Peyer's patch (tissue), 4 donors: ENCODE measurements around the gene WAS. TPM values are rescaled to one million over a fixed set of nuclear protein-coding genes. Genes with fewer than 3 reads are reported as not detected.
"Not testable (repeated sequence)": the region's sequence is repeated elsewhere in the genome, so short reads cannot be mapped to it uniquely, and the experiment has no call there.

Source experiments
- DNase-seq, 3 donors: peaks; one replicate each; pipeline ENCODE4 v3.0.0-alpha.2; 2017 to 2019
- H3K27ac ChIP-seq, 4 donors: fragments of 200-600 bp; sonication (generic); one replicate each; pipeline ENCODE4 v1.5.1; 2016 to 2019
- H3K27me3 ChIP-seq, 2 donors: fragments of 200-600 bp; sonication (generic); one replicate each; pipeline ENCODE4 v1.5.1; 2019
- H3K36me3 ChIP-seq, 3 donors: fragments of 200-600 bp; sonication (generic); one replicate each; pipeline ENCODE4 v1.5.1; 2016 to 2019
- H3K4me1 ChIP-seq, 4 donors: fragments of 200-600 bp; sonication (generic); one replicate each; pipeline ENCODE4 v1.5.1; 2016 to 2019
- H3K4me3 ChIP-seq, 4 donors: fragments of 200-600 bp; sonication (generic); 1 replicate in 3 of 4; 2 replicates in 1 of 4; pipeline ENCODE4 v1.5.1; 2016 to 2019; ENCODE audit warnings: mild to moderate bottlenecking in 1 of 4
- H3K9me3 ChIP-seq, 4 donors: fragments of 200-600 bp; sonication (generic); one replicate each; pipeline ENCODE4 v1.5.1; 2016 to 2019; ENCODE audit warnings: mild to moderate bottlenecking in 1 of 4
- CTCF ChIP-seq, 6 experiments: fragments of 450-650 bp in 4 of 6; fragments of 200-600 bp in 2 of 6; sonication (generic) in 1 of 6; IDR thresholded peaks; one replicate each; pipeline ENCODE4 v1.5.1; 2017 to 2019; ENCODE audit warnings: antibody characterized with exemption in 6 of 6, mild to moderate bottlenecking in 3 of 6, moderate library complexity in 1 of 6
- POLR2A ChIP-seq, 2 donors: fragments of 450-650 bp; IDR thresholded peaks; one replicate each; pipeline ENCODE4 v1.5.1; 2017; ENCODE audit warnings: antibody characterized with exemption in 2 of 2, mild to moderate bottlenecking in 2 of 2, moderate library complexity in 2 of 2
- total RNA-seq, 4 donors: library from RNA; depleted of rRNA; stranded (reverse); fragments of >200 nt; gene quantifications; one replicate each; pipeline ENCODE4 v1.1.0, GENCODE V29; 2016

Gene WAS
- total RNA-seq, 4 donors from 2014 or later, result 3.5 to 45.4 (median 7.6) TPM

- Histone ChIP-seq H3K27me3 (no peaks in the 10 kb centered on the region), H3K4me3 (no peak overlapping the region), H3K27ac (no peak overlapping the region), H3K36me3 (no peaks in the 10 kb centered on the region), H3K4me1 (no peaks in the 10 kb centered on the region), H3K9me3 (no peaks in the 10 kb centered on the region)
- TF ChIP-seq CTCF (IDR thresholded peaks at IDR 0.05), result no peak
- no peak for TF ChIP-seq POLR2A (IDR thresholded peaks at IDR 0.05)
- DNase-seq, result no peak
Observed at GRCh38 chrX:48681539-48682183, 1.9 kb upstream of the WAS start.

- not testable (repeated sequence) for H3K27me3 ChIP-seq, H3K4me1 ChIP-seq, DNase-seq, H3K9me3 ChIP-seq, H3K4me3 ChIP-seq, H3K36me3 ChIP-seq
- H3K27ac ChIP-seq, result peak overlapping the region; percentile 58 to 80 (median 73)
Observed at GRCh38 chrX:48682795-48683194, 804 bp upstream of the WAS start.

- Histone ChIP-seq H3K9me3 (no peaks in the 10 kb centered on the region), H3K27ac (peak overlapping the region; percentile 58 to 80 (median 73)), H3K4me1 (no peaks in the 10 kb centered on the region), H3K27me3 (no peaks in the 10 kb centered on the region), H3K4me3 (peak overlapping the region; percentile 30 to 48 (median 38)), H3K36me3 (no peaks in the 10 kb centered on the region)
- TF ChIP-seq POLR2A (IDR thresholded peaks at IDR 0.05) (no peak), CTCF (IDR thresholded peaks at IDR 0.05) (no peak)
- no peak for DNase-seq
Observed at GRCh38 chrX:48684134-48684533, 535 bp downstream of the WAS start.

- H3K27me3 ChIP-seq, result no peaks in the 10 kb centered on the region
- H3K4me1 ChIP-seq, result no peaks in the 10 kb centered on the region
- H3K36me3 ChIP-seq, result no peaks in the 10 kb centered on the region
- H3K4me3 ChIP-seq, result no peak overlapping the region
- no peak for TF ChIP-seq CTCF (IDR thresholded peaks at IDR 0.05)
- TF ChIP-seq POLR2A (IDR thresholded peaks at IDR 0.05), result no peak
- no peak for DNase-seq
- H3K9me3 ChIP-seq, result no peaks in the 10 kb centered on the region
- H3K27ac ChIP-seq, result no peak overlapping the region
Observed at GRCh38 chrX:48685416-48685815, 1.8 kb downstream of the WAS start.

- H3K27me3 ChIP-seq, result no peaks in the 10 kb centered on the region
- no peak overlapping the region for H3K27ac ChIP-seq
- H3K4me3 ChIP-seq, result no peak overlapping the region
- TF ChIP-seq POLR2A (IDR thresholded peaks at IDR 0.05), result no peak
- TF ChIP-seq CTCF (IDR thresholded peaks at IDR 0.05), result no peak
- no peaks in the 10 kb centered on the region for H3K4me1 ChIP-seq
- no peak for DNase-seq
- no peaks in the 10 kb centered on the region for H3K36me3 ChIP-seq
- no peaks in the 10 kb centered on the region for H3K9me3 ChIP-seq
Observed at GRCh38 chrX:48688531-48689150, 5.0 kb downstream of the WAS start.

- no peaks in the 10 kb centered on the region for H3K27me3 ChIP-seq
- TF ChIP-seq POLR2A (IDR thresholded peaks at IDR 0.05), result no peak
- no peak for TF ChIP-seq CTCF (IDR thresholded peaks at IDR 0.05)
- H3K4me1 ChIP-seq, result no peaks in the 10 kb centered on the region
- no peaks in the 10 kb centered on the region for H3K36me3 ChIP-seq
- H3K27ac ChIP-seq, result no peak overlapping the region
- no peak for DNase-seq
- H3K9me3 ChIP-seq, result no peaks in the 10 kb centered on the region
- H3K4me3 ChIP-seq, result no peak overlapping the region
Observed at GRCh38 chrX:48689208-48689920, 5.8 kb downstream of the WAS start.

- DNase-seq, H3K4me1 ChIP-seq, H3K27me3 ChIP-seq: not testable (repeated sequence)
Observed at GRCh38 chrX:48691746-48692145, 8.1 kb downstream of the WAS start.

More at GRCh38 chrX:48691746-48692145, 8.1 kb downstream of the WAS start:
- not testable (repeated sequence) for H3K4me3 ChIP-seq, H3K36me3 ChIP-seq, H3K27ac ChIP-seq, H3K9me3 ChIP-seq
